GM23338 (cell line): Measurements from ENCODE around the gene MROH2A.

Experiments used
- CREB1 ChIP-seq: fragments of 250-450 bp; sonication (Bioruptor Pico); IDR thresholded peaks from 2 replicates; pipeline ENCODE4 v1.5.0; 2020; ENCODE audit warnings: low read depth, mild to moderate bottlenecking, moderate library complexity
- ETS1 ChIP-seq: IDR thresholded peaks from 2 replicates; pipeline ENCODE4 v1.6.1; 2016; ENCODE audit warnings: antibody characterized with exemption
- EZH2 ChIP-seq: fragments of 200-600 bp; sonication (generic); IDR thresholded peaks from one replicate; pipeline ENCODE4 v1.8.0; 2017; ENCODE audit warnings: antibody characterized with exemption, mild to moderate bottlenecking, low read depth; ENCODE audit not compliant: unreplicated experiment
- EZH2phosphoT487 ChIP-seq: fragments of 200-600 bp; sonication (generic); IDR thresholded peaks from one replicate; pipeline ENCODE4 v1.8.1; 2018; ENCODE audit warnings: antibody characterized with exemption; ENCODE audit not compliant: unreplicated experiment
- JUNB ChIP-seq: IDR thresholded peaks from one replicate; pipeline ENCODE4 v1.6.1; 2016; ENCODE audit warnings: antibody characterized with exemption; ENCODE audit not compliant: unreplicated experiment
- NANOG ChIP-seq: IDR thresholded peaks from 2 replicates; pipeline ENCODE4 v1.6.1; 2016; ENCODE audit warnings: antibody characterized with exemption, borderline replicate concordance
- POLR2AphosphoS5 ChIP-seq: IDR thresholded peaks from 2 replicates; pipeline ENCODE4 v1.6.1; 2016; ENCODE audit warnings: antibody characterized with exemption, low read depth
- REST ChIP-seq: IDR thresholded peaks from one replicate; pipeline ENCODE4 v1.6.1; 2018; ENCODE audit warnings: antibody characterized with exemption; ENCODE audit not compliant: unreplicated experiment
- STAT1 ChIP-seq: IDR thresholded peaks from one replicate; pipeline ENCODE4 v1.6.1; 2016; ENCODE audit warnings: antibody characterized with exemption; ENCODE audit not compliant: unreplicated experiment
- ZNF114 ChIP-seq: fragments of 250-450 bp; sonication (Bioruptor Pico); IDR thresholded peaks from 2 replicates; pipeline ENCODE4 v1.5.0; 2020; ENCODE audit warnings: mild to moderate bottlenecking, moderate library complexity
- ZNF331 ChIP-seq: fragments of 250-450 bp; sonication (Bioruptor Pico); IDR thresholded peaks from 2 replicates; pipeline ENCODE4 v1.5.0; 2020; ENCODE audit warnings: low read depth, mild to moderate bottlenecking, moderate library complexity
- ZNF462 ChIP-seq: fragments of 250-450 bp; sonication (Bioruptor Pico); IDR thresholded peaks from 2 replicates; pipeline ENCODE4 v1.5.0; 2020; ENCODE audit warnings: mild to moderate bottlenecking, moderate library complexity
- TF ChIP-seq, protein P1 (sequence below), 2 experiments: fragments of 200-600 bp in 1 of 2; sonication (generic) in 1 of 2; conservative IDR thresholded peaks; 2 replicates each; pipeline versions ENCODE4 v1.5.1 to v1.6.1; 2016 to 2017; ENCODE audit warnings: antibody characterized with exemption in 2 of 2, low read depth in 2 of 2, mild to moderate bottlenecking in 2 of 2, moderate library complexity in 1 of 2

- TF ChIP-seq, protein P1, sequence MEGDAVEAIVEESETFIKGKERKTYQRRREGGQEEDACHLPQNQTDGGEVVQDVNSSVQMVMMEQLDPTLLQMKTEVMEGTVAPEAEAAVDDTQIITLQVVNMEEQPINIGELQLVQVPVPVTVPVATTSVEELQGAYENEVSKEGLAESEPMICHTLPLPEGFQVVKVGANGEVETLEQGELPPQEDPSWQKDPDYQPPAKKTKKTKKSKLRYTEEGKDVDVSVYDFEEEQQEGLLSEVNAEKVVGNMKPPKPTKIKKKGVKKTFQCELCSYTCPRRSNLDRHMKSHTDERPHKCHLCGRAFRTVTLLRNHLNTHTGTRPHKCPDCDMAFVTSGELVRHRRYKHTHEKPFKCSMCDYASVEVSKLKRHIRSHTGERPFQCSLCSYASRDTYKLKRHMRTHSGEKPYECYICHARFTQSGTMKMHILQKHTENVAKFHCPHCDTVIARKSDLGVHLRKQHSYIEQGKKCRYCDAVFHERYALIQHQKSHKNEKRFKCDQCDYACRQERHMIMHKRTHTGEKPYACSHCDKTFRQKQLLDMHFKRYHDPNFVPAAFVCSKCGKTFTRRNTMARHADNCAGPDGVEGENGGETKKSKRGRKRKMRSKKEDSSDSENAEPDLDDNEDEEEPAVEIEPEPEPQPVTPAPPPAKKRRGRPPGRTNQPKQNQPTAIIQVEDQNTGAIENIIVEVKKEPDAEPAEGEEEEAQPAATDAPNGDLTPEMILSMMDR (conservative IDR thresholded peaks at IDR 0.05; ENCODE audit: low read depth in 2 of 2) = no peak
- TF ChIP-seq NANOG = no peak
- no peak for TF ChIP-seq REST
- no peak for TF ChIP-seq POLR2AphosphoS5
- no peak for TF ChIP-seq EZH2phosphoT487
- no peak for TF ChIP-seq EZH2
- TF ChIP-seq CREB1 (CRISPR knock-in tag) = no peak
- TF ChIP-seq STAT1 = no peak
- no peak for TF ChIP-seq ZNF331
- no peak for TF ChIP-seq ETS1
- TF ChIP-seq ZNF114 (CRISPR knock-in tag) = no peak
- TF ChIP-seq JUNB = no peak
- no peak for TF ChIP-seq ZNF462 (CRISPR knock-in tag)
Measured at GRCh38 chr2:233813236-233814055, 35.3 kb downstream of the MROH2A start.
